ENCODE measurements around the gene SNX11.
"Not testable (repeated sequence)": the region's sequence is repeated elsewhere in the genome, so short reads cannot be mapped to it uniquely, and the experiment has no call there.

The SNX11 gene, protein sequence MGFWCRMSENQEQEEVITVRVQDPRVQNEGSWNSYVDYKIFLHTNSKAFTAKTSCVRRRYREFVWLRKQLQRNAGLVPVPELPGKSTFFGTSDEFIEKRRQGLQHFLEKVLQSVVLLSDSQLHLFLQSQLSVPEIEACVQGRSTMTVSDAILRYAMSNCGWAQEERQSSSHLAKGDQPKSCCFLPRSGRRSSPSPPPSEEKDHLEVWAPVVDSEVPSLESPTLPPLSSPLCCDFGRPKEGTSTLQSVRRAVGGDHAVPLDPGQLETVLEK
- total RNA-seq: 20.2 to 30.9 reads per million in 2 donors

DNA sequence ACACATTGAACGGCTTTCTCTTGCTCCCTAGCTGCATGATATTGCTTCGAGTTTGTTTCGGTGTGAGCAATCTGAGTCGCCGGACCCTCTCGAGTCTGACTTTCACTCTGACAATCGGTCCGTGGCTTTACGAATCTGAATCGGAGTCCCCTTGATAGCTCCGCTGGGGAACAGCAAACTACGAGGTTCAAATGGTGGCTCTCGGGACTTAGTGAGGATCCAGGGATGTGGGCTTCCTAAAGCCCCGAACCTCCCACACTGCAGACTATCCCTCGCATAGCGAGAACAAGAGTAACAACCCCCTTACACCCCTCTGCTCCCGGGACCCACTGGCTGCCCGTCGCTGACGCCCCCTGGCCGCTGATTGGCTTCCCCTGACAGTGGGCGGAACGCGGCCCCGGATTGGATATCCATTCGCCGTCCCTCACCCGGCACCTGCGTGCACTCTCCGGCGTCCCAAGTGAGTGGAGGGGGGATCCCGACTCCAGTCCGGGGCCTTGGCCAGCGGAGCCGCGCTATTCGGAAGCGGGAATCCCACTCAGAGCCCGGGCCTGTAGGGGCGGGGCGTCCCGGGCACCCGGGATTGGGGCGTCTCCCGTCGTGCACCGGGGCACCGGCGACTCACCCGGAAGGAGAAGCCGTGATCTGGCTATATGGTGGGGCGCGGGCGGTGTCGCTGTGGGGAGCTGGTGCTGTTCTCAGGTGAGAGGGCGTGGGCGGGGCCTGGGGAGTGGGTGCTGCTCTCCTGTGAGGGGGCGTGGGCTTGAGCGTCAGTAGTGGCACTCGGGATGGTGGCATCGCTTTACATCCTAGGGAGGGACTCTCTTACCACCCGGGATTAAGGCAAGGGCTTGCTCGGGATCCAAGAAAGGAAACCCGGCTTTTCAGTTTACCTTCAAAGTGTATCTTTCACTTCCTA is at the start of gene SNX11:
Gene SNX11, plus strand, starts transcription at position 630 of the 919 bp plus-strand sequence. CDS start 4,278 bp downstream, outside the sequence.
- DNase-seq: peak; percentile 88

DNA sequence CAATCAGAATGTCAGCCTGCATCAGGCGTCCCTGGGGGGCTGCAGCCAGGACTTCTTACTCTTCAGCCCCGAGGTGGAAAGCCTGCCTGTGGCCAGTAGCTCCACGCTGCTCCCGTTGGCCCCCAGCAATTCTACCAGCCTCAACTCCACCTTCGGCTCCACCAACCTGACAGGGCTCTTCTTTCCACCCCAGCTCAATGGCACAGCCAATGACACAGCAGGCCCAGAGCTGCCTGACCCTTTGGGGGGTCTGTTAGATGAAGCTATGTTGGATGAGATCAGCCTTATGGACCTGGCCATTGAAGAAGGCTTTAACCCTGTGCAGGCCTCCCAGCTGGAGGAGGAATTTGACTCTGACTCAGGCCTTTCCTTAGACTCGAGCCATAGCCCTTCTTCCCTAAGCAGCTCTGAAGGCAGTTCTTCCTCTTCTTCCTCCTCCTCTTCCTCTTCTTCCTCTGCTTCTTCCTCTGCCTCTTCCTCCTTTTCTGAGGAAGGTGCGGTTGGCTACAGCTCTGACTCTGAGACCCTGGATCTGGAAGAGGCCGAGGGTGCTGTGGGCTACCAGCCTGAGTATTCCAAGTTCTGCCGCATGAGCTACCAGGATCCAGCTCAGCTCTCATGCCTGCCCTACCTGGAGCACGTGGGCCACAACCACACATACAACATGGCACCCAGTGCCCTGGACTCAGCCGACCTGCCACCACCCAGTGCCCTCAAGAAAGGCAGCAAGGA is 49.0 kb upstream of the SNX11 start:
- DNase-seq: no peak

DNA sequence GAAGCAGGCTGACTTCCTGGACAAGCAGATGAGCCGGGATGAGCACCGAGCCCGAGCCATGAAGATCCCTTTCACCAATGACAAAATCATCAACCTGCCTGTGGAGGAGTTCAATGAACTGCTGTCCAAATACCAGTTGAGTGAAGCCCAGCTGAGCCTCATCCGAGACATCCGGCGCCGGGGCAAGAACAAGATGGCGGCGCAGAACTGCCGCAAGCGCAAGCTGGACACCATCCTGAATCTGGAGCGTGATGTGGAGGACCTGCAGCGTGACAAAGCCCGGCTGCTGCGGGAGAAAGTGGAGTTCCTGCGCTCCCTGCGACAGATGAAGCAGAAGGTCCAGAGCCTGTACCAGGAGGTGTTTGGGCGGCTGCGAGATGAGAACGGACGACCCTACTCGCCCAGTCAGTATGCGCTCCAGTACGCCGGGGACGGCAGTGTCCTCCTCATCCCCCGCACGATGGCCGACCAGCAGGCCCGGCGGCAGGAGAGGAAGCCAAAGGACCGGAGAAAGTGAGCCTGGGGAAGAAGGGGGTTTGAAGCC is 48.4 kb upstream of the SNX11 start:
- DNase-seq: no peak

DNA sequence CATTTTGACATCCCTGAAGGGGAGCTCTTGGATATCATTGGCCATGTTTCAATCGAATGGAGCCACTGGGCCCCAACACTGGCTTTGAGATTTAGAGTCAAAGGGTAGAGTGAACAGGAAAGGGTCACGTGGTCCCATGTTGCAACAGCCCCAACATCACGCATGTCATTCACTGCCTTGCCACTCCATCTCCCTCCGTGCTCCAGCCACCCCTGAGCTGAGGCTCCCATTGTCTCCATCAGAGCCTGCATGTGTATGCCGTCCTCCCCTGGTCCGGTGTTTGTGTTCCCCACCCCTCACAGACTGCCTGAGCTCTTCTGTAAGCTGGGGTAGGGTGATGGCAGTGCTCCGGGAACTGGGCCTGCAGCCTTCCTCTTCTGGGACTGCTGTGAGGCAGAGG is 47.3 kb upstream of the SNX11 start:
- no peak for DNase-seq

DNA sequence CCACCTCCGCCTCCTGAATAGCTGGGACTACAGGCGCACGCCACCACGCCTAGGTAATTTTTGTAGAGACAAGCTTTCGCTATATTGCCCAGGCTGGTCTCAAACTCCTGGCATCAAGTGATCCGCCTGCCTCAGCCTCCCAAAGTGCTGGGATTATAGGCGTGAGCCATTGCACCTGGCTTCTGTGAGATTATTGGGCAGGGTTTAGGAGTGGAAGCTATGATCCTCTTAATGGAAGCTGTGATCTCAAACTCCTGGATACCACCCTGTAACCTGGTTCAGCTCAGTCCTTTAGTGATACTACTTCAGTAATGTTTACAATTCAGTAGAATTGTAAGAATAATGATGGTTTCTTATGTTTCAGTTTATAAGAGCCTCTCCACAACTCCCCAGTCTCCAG is 45.3 kb upstream of the SNX11 start:
- no peak for DNase-seq

DNA sequence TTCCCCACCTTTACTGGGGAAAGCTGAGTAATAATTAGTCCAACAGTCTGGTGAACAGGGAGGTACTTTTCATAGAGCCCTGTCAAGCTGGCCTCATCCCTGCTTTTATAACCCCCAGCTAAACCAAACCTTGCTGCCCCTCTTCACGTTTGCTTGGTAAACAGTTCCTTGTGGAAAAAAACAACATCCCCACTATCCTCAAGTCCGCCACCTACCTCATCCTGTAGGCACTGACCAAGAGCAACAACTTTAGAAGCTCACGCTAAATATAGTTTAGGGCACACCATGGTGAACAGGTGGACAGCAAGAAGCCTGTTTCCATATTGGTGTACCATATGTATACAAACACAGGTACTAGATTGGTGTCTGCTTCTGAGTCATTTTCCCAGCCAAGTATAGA is 42.9 kb upstream of the SNX11 start:
- DNase-seq: no peak

DNA sequence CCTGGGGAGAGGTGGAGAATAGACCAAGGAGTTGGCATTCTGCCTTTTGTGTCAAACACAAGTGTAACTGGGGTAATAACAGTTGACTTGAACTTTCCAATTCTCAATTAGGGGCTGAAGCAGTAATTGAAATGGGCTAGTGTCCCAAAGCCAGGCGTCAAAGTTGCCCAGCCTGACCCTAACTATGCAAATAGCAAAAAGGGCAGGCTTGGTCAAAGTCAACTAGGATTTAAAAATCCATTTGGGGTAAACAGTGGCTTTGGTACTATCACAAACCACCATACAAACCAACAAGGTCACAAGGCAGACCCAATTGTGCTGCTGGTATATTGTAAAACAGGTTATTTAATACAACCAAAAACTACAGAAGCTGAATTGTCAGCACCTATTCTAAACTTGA is 41.4 kb upstream of the SNX11 start:
- no peak for DNase-seq

DNA sequence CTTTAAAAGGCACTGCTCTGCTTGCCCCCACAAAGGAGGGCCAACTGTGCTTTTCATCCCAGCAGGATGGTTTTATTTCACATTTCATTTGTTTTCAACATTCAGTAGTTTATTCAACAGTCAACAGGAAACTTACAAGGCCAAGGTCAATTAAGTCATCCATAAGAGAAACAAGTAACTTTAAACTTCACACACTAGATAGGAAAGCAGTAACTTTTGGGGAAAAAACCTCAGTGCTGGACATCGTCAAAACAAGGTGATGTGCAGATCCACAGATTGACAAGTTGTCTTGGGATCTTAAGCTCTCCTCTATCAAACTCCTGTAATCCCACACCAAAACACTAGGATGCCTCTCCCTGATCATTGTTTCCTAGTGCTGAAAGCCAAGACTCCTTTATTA is 40.9 kb upstream of the SNX11 start:
- no peak for DNase-seq

DNA sequence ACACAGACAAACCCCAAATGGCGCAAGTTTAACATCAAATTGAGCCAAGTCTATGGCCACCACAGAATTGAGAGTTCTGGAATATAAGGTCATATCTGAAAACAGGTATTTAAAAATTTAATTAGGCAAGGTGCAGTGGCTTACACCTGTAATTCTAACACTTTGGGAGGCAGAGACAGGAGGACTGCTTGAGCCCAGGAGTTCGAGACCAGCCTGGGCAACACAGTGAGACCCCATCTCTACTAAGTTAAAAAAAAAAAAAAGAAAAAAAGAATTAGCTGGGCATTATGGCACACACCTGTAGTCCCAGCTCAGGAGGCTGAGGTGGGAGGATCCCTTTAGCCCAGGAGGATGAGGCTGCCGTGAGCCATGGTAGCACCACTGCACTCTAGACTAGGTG is 40.3 kb upstream of the SNX11 start:
- no peak for DNase-seq

DNA sequence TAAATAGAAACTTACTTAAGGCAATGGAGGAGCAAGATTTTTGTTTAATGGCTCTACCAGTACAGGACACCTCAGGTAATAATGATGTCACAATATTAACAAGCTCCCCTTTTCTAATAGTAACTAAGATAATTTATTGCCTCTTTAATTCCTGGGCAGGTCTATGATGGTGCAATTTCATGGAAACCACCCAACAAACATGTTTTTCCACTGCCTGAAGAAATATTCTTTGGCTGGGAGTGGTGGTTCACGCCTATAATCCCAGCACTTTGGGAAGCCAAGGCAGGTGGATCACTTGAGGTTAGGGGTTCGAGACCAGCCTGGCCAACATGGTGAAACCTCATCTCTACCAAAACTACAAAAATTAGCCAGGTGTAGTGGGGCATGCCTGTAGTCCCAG is 39.8 kb upstream of the SNX11 start:
- DNase-seq: not testable (repeated sequence)

DNA sequence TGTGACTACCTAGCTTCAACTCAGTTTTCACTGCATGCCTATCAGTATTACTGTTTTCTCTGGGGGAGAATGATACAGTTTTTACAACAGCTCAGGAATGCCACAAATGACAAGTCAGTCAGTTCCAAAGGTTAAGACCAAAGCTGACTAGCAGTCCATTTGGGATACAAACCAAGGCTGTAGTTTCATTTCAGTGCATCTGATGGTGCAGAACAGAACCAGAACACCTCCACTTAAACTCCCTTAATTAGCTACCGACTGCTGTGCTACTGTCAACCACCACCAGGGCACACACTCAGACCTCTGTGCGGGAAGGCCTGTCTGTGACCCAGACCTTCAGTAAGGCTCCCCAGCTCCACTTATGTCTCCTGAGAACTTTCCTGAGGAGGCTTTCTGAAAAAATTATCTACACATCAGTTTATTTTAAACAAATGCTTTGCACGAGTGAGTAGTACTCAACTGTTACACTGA is 39.0 kb upstream of the SNX11 start:
- no peak for DNase-seq

DNA sequence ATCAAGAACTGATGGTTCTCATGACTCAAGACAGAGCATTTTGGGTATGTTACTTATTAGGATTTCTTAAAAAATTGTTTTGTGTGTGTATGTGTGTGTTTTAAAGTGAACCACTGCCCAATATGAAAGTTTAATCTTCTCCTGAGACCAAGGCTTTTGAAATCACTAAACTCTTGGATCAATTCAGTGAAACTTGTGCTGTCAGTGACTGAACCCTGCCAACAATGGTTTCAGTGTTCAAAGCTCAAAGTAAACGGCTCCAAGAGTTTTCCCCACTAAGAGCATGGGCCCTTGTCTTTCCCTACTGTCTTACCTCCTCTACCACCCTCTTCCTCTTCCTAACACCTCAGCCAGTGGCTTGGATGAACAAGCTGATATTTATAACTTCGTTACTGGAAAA is 37.4 kb upstream of the SNX11 start:
- DNase-seq: no peak

DNA sequence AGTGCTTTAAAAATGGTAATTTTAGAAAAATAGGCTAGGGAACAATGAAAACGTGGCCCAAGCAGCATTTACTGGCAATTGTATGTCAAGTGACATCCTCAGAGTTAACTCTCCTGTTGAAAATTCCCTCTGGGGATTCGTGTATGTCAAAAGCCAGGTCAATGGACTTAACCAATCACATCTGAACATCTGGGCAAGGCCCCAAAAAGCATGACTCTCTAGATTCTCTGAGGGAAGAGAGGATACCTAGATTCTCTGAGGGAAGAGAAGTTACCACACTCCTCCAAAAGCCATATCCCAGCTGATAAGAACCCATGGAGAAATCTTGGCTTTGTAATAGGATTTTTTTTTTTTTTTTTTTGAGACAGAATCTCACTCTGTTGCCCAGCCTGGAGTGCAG is 35.9 kb upstream of the SNX11 start:
- no peak for DNase-seq

DNA sequence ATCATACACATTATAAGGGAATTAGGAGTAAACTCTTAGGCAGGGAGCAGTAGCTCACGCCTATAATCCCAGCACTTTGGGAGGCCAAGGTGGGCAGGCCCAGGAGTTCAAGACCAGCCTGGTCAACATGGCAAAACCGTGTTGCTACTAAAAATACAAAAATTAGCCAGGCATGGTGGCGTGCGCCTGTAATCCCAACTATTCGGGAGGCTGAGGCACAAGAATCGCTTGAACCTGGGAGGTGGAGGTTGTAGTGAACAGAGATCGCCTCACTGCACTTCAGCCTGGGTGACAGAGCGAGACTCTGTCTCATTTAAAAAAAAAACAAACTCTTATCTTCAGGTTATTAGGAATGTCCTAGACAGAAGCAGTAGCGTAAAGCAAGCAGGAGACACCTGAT is 34.8 kb upstream of the SNX11 start:
- DNase-seq: not testable (repeated sequence)

DNA sequence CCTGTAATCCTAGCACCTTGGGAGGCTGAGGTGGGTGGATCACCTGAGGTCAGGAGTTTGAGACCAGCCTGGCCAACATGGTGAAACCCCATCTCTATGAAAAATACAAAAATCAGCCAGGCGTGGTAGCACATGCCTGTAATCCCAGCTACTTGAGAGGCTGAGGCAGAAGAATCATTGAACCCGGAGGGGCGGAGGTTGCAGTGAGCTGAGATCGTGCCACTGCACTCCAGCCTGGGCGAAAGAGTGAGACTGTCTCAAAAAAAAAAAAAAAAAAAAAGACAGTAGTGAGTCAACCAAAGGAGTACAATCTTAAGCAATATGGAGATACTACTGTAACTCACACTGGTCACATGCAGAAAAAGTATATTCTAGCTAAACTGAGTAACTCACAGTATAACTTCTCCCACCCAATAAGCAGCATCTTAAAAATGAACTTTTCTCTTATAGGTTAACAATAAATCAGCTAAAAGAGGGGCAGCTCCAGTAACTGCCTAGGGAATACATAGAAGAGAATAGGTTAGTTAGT is 33.9 kb upstream of the SNX11 start:
- DNase-seq: not testable (repeated sequence)

DNA sequence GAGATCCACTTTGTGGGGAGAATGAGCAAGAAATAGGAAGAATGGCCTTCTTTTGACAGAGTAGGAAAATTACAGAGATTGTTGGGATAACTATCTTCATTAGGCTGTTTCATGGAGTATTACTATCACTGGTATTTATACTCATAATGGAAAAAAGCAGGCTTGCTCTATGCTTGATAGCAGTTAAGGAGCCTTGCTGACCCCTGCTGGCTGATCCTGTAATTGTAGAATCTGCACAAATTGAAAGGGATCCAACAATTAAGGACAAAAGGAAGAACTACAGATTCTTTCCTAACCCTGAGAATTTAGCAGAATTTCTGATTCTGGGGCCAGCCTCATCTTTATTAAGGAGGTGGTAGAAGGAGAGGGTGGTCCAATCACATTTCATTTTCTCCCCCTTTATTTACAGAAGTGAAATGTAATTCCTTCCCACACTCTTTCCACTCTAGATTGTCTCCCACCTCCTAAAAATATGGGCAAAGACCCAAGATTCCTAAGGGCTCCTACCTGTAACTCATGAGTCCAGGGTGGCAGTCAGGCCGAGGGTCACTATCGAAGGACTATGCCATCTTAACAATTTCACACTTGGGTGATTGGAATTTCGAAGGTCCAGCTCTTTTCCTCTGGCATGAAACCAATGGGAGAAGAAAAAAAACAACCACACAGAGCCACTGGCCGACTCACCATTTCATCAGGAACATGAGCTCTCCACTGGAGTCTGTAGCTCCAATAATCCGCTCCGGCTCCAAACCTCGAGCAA is 33.1 kb upstream of the SNX11 start:
- DNase-seq: no peak

DNA sequence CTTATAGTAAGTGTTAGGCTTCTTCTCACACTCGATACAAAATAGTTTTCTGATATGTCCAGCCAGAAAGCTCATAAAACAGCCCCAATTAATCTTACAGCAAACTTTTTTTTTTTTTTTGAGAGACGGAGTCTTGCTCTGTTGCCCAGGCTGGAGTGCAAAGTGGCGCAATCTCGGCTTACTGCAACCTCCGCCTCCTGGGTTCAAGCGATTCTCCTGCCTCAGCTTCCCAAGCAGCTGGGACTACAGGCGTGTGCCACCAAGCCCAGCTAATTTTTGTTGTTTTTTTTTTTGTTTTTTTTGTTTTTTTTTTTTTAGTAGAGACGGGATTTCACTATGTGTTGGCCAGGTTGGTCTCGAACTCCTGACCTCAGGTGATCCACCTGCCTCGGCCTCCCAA is 30.4 kb upstream of the SNX11 start:
- DNase-seq: not testable (repeated sequence)

DNA sequence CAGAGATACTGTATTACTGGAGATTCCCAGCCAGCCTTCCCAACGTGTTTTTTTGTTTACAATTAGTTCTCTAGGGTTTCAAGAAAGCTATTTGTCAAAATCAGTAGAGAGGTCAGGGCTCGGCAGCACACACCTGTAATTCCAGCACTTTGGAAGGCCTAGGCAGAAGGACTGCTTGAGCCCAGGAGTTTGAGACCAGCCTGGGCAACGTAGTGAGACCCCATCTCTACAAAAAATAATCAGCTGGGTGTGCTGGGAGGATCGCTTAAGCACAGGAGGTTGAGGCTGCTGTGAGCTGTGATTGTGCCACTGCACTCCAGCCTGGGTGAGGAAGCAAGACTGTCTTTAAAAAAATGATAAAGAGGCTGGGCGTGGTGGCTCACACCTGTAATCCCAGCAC is 25.7 kb upstream of the SNX11 start:
- no peak for DNase-seq

DNA sequence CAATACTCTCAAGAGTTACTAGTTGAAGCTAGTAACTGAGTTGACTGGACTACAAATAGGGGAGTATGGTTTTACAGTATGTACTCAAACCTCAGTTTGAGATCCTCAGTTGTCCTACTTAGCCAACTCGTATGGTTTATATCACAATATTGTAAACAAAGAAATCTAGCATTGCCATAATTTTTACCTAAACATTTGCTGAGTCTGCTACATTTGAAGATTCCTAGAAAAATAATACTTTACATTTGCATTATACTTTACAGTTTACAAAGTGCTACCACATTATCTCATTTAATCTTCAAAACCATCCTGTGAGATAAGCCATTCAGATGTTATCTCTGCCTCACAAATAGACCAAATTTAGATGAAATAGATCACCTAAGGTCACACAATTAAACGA is 22.6 kb upstream of the SNX11 start:
- no peak for DNase-seq

DNA sequence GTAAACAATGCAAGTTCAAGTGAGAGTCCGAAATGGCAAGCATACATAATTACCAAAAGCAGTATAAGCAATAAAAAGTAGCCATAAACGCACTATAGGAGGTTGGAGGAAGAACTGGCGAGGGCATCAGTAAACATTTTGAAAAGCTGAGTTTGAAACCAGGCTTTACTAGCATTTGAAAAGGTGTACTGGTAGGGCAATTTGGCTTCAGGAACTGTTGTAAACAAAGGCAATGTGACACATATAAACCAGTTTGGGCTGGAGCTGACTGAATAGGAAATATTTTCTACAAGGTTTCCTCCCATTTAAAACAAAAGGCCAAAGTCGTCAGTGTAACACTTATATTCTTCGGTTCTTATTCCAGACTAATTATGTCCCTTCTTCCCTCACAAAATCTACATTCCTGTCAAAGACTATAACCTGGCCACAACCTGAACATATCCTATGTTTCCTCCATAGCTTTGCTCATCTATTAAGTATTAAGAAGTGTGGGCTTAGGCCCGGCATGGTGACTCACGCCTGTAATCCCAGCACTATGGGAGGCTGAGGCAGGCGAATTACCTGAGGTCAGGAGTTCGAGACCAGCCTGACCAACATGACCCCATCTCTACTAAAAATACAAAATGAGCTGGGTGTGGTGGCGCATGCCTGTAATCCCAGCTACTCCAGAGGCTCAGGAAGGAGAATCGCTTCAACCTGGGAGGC is 14.1 kb upstream of the SNX11 start:
- DNase-seq: no peak

DNA sequence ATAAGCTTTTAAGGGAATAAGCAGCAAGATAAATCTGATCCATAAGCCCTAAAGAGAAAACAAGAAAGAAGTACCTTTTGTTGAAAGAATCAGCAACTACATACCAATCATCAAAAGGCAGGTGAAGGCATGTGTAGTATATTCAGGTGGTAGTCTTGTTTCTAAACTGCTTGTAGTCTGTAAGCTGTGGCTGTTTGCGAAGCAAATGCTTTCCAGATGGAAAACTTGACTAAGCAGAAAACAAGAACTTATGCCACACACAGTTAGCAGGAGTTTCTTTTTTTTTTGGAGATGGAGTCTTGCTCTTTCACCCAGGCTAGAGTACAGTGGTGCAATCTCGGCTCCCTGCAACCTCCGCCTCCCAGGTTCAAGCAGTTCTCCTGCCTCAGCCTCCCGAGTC is 12.0 kb upstream of the SNX11 start:
- no peak for DNase-seq
